NCI-H146 (cell line): ENCODE measurements around the gene ERC2.
A peak's percentile ranks its signal among the peaks of the same experiment; 100 is the strongest.
"Not testable (repeated sequence)": the region's sequence is repeated elsewhere in the genome, so short reads cannot be mapped to it uniquely, and the experiment has no call there.

Experiments used
- DNase-seq: peaks from one replicate; lab custom pipeline; 2025; lab: John Stamatoyannopoulos, UW

ERC2 gene

DNA sequence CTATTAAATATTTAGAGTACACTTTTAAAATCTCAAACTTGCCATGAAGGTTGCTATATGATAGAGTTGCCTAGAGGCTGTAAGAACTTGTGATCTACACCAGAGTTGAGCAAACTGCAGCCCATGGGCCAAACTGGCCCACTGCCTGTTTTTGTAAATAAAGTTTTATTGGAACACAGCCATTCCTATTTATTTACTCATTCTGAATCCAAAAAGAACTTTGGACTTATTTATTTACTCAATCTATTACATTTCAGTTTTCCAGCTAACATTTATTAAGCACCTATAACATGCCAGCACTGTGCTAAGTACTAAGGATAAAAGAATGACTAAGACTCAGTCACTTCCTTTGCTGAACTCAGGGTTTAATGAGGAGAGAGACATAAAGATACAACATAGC lies 403.6 kb downstream of the ERC2 start:
- DNase-seq, result no peak

GRCh38 chr3:56061279-56061626 lies 407.0 kb downstream of the ERC2 start:
- no peak for DNase-seq

DNA sequence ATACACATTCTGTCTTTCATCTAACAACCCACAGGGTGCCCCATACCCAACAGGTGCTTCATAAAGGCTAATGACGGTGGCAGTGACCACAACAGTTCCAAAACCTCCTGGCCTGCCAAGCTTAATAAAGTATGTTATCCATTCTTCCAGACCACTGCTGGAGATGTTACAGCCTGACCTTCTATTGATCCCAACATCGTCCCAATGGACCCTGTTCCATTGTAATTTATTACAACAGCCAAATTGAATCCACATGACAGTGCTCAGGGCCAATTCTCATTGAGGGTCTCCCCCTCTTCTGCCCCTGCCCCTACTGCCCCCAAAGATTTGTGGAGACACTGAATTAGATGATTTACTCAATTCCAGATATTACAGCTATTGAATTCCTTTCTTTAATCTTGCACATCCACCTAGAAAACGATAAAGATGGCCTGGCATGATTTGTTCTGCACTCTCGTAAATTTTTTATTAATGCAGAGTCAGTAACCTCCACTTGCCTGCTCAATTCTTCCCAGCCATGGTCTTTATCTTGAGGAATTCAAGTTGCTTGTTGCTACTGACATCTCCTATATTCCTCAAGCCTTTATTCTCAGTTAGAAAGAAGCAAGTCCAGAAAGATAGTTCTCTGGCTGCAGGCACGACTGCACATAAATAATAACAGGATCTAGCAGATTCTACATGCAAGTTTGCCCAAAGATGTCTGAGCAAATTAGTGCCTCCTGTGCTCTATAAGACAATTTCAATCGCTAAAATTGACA lies 407.6 kb downstream of the ERC2 start:
- no peak for DNase-seq

- no peak for DNase-seq
These were observed 408.5 kb downstream of the ERC2 start for GRCh38 chr3:56059731-56060130.

GRCh38 chr3:56055951-56056350 lies 412.3 kb downstream of the ERC2 start:
- no peak for DNase-seq

GRCh38 chr3:56055546-56055945 lies 412.7 kb downstream of the ERC2 start:
- no peak for DNase-seq

- DNase-seq, result no peak
These were observed 413.4 kb downstream of the ERC2 start for GRCh38 chr3:56054844-56055243.

- DNase-seq, result no peak
These were observed 414.5 kb downstream of the ERC2 start for GRCh38 chr3:56053727-56054126.

DNA sequence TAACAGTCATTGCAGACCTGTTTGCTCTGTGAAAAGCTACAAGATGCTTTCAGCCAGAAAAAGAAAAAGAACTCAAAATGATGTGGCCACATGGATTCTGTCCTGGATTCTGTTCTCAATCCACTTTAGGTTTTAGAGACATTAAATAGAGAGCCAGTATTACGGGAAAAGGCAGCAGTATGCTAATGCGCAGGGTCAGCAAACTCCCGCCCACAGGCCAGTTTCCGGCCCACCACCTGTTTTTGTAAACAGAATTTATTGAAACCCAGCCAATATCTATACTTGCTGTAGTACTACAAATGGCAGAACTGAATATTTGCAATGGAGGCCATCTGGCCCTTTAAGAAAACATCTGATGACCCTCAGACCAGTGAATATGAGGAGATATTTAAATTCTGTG lies 416.1 kb downstream of the ERC2 start:
- DNase-seq, result peak; percentile 23

DNA sequence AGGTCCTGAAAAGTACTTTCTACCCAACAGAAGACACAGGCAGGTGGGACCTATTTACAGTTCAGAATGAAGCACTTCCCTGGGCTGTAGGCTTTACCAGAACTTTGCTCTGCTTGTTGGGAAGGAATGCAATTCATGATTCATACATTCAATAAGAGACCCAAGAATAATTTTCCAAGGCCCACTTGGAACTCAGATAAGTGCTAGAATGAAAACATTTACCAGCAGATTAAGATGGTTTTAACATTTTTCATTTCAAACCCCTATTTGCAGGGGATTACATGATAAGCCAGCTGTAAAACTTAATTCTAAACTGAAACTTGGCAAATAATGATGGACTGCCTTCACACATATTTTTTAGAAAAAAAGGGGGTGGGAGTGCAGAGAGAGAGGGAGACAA lies 417.2 kb downstream of the ERC2 start:
- DNase-seq, result no peak

- no peak for DNase-seq
These were observed 419.3 kb downstream of the ERC2 start for GRCh38 chr3:56048946-56049345.

DNA sequence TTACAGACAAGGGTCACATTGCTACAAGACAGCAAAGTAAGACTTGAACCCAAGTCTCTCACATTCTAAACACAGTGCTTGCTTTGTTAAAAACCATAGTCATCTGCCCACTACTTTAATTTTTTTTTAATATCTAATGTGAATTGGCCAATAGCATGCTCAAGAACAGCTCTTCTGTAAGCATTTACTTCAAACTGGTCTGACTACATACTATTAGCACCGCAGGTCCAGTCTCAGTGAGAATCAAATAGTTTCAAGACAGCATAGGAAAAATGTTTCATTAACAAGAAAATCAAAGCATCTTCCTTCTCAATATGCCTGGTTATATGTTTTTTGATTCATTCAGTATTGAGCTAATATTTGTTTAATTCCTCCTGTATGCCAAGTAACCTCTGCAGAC lies 419.9 kb downstream of the ERC2 start:
- no peak for DNase-seq

DNA sequence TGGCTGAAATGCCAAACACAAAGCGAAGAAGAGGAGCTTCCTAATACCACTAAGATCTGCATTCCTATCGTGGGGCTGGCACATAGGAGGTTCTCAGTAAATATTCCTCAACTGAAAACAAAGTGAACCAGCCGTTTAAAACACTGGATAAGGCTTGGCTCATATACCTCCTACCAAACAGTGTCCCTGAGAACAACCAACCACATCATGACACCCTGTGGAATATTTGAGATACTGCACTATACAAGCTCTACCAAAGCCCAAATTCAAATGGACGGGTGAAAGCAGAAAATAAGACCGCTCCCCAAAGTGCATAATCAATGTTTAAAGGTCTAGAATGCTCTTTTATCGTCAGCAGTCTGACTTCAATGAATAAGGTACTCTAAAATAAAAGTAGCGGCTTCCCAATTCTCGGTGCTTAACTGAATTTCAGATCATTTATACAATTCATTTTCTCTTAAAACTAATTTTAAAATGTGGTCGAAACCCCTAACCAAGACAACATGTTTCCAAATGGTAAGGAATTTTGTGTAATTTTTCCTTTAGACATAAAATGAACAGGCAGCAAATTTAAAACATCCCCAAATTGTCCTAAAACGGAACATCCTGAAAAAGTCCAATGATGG lies 425.8 kb downstream of the ERC2 start:
- peak; percentile 27 for DNase-seq

DNA sequence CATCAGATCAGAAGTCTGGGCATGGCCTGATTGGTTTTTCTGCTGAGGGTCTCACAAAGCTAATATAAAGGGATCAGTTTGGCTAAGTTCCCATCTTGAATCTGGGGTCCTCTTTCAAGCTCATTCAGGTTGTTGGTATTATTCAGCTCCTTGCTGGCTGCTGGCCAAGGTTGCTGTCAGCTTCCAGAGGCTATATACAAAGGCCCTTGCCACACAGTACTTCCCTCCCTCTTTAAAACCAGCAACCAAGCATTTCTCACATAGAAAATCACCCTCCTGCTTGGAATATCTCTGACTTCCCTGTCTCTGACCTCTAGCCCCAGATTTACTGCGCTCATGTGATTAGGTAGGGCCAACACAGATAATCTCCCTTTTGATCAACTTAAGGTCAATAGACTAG lies 442.9 kb downstream of the ERC2 start:
- DNase-seq, result no peak

DNA sequence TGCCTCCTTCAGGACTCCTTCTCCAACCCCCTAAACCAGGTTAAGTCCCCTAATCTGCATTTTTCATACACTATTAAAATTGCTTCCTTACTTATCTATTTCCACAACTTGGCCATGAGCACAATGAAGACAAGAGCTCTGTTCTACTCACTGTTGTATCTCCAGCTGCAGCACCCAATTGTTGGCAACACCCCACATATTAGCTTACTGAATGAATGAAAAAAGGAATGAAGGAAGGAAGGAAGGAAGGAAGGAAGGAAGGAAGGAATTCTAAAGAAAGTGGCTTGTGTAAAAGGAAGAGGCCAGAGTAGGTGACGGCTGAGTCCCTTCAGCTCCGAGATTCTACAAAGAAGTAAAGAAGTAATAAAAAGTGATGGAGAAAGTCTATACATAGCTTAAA lies 444.7 kb downstream of the ERC2 start:
- DNase-seq, result no peak

DNA sequence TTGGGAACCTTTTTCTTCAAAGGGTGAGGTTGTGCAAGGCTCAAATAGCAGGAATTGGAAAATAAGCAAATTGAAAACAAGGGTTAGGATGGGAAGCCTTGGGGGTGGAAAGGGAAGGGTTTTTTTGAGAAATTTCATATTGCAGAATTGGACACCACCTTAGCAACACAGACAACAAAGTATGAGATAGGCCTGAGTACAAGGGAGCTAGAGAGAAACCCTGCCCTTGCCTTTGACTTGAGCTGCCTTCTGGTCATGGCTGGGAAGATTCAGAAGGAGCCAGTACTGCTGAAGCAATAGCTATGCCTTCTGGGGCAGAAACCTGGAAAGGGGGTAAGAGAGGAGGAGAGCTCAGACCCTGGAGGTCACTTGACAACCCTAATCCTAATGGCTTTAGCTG lies 445.6 kb downstream of the ERC2 start:
- DNase-seq, result no peak

DNA sequence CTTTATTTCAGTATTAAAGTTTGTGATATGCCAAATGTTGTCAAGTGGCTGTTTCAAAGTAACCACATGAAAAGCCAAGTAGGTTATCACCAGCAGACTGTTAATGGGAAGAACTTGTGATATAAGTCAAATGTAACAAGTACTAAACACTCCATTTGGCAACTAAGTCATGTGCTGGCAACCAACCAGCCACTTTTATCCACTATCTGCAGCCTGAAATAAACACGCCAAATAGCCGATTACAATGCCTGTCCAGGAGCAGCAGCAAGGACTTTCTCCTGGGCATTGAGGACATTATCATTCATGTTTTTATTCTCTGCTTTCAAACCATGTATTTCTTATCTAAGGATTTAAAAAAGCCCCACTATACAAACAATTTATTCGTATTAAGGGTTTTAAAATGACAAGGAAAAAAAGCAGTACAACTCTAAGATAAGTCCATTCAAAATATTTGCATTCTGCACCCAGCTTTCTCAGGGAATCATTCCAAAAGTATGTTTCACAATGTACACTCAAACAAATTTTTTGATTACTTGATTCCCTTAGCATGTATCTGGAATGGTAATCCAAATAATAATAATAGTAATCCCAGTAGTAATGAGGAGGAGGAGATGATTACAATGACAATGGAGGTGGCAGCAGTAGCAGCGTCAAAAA lies 448.6 kb downstream of the ERC2 start:
- no peak for DNase-seq

DNA sequence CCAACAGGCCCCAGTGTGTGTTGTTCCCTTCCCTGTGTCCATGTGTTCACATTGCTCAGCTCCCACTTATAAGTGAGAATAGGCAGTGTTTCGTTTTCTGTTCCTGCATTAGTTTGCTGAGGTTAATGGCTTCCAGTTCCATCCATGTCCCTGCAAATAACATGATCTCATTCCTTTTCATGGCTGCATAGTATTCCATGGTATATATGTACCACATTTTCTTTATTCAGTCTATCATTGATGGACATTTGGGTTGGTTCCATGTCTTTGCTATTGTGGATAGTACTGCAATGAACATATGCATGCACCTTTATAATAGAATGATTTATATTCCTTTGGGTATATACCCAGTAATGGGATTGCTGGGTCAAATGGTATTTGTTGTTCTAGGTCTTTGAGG lies 452.9 kb downstream of the ERC2 start:
- not testable (repeated sequence) for DNase-seq

GRCh38 chr3:56012721-56013120 lies 455.5 kb downstream of the ERC2 start:
- no peak for DNase-seq

GRCh38 chr3:56005196-56005805 lies 463.0 kb downstream of the ERC2 start:
- no peak for DNase-seq

DNA sequence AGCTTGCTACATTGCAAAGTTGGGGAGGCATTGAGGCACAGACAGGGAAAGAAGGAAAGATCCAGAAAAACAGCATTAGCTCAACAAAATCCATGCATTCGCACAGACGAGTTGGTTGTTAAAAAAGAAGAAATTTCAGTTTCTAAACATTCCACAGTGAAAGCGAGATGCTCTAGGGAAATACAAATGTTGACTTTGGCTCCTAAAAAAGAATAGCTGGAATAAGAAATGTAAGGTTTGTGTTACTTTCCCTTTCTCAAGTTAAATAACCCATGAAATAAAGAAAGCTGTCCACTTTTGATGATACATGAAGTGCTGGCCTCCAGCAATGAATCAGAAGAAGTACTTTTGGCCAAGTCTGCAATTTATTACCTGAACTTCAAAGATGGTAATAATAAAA lies 465.1 kb downstream of the ERC2 start:
- DNase-seq, result no peak

DNA sequence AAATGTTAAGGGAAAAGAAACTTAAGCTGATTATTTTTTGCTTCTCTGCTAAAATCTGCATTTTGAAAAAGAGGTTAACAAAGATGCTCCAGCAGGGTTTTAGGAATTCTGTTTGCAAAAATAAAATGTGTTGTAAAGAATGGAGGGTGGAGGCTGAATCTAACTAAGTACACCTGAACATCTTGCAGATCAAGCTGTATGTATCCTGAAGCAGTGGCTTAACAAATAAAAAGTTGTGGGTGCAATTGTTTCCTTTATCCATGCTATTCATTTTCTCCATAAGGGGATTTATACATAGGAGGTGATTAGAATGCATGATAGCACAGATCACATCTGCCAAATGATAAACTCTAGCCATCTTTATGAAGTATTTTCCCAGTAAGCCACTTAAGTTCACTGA lies 466.3 kb downstream of the ERC2 start:
- no peak for DNase-seq

- DNase-seq, result no peak
These were observed 466.7 kb downstream of the ERC2 start for GRCh38 chr3:56001537-56001936.
